Measurements from ENCODE around the gene OBP2A.
A peak's percentile ranks its signal among the peaks of the same experiment; 100 is the strongest.

DNA sequence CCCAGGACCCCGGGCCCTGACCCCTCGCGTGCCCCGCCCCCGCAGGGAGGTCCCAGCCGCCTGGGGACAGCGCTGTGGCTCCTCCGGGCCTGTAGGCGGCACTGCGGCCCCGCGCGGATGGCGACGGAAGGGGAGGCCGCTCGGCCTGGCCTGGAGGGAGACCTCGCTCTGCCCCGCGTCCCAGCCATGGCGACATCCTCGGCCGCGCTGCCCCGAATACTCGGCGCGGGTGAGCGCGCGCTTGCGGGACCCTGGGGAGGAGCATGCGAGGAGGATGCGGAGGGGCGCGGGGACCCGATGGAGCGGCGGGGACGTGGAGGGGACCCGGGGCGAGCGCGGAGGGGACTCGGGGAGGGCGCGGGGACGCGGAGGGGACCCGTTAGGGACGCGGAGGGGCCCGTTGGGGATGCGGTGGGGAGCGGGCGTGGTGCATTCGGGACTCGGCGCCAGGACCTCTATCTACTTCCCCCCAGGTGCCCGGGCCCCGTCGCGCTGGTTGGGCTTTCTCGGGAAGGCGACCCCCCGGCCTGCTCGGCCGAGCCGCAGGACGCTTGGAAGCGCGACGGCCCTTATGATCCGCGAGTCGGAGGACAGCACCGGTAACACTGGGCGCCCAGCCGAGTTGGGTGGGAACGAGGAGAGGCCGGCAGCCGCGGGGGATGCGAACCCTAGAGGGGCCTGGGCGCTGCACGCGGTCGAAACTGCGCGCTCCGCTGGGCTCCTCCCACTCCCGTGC lies 45.2 kb upstream of the OBP2A start, which contains the start of gene MRPS2:
- peak; percentile 81 to 84 (median 82) for TF ChIP-seq CTCF (IDR thresholded peaks at IDR 0.05)
- no peak for TF ChIP-seq POLR2A (IDR thresholded peaks at IDR 0.05)
